PFSK-1 (cell line): ENCODE measurements around the gene SNX4. TPM values are rescaled to one million over a fixed set of nuclear protein-coding genes. Genes with fewer than 3 reads are reported as not detected.

Experiments
- FOXP2 ChIP-seq: optimal IDR thresholded peaks from 2 replicates; pipeline ENCODE3; 2011; ENCODE audit warnings: borderline replicate concordance, control low read depth, inconsistent platforms; ENCODE audit not compliant: insufficient read depth; ENCODE audit errors: extremely low read length, extremely low read depth
- POLR2AphosphoS5 ChIP-seq: IDR thresholded peaks from 2 replicates; pipeline ENCODE4 v1.6.1; 2012; ENCODE audit warnings: low read depth, mild to moderate bottlenecking, control low read depth, low read length, moderate library complexity
- SIN3A ChIP-seq: IDR thresholded peaks from 2 replicates; pipeline ENCODE4 v1.6.1; 2012; ENCODE audit warnings: mild to moderate bottlenecking, low read length, moderate library complexity, borderline replicate concordance; ENCODE audit not compliant: insufficient read depth
- TAF1 ChIP-seq: IDR thresholded peaks from 2 replicates; pipeline ENCODE4 v1.6.1; 2012; ENCODE audit warnings: low read length, control low read depth, borderline replicate concordance; ENCODE audit not compliant: insufficient read depth
- polyA plus RNA-seq: library from polyadenylated mRNA; unstranded; fragments of >200 nt; gene quantifications from one replicate; pipeline ENCODE4 v1.2.1, GENCODE V29; 2012; ENCODE audit warnings: low read depth, missing spikeins; ENCODE audit not compliant: insufficient read length
- TF ChIP-seq, protein P1 (sequence below), 2 experiments: IDR thresholded peaks; 2 replicates each; pipeline versions ENCODE4 v1.6.1 to v1.8.0; 2011 to 2012; ENCODE audit warnings: low read depth in 2 of 2, low read length in 2 of 2, control low read depth in 1 of 2, inconsistent platforms in 1 of 2, mild to moderate bottlenecking in 1 of 2, moderate library complexity in 1 of 2; ENCODE audit not compliant: insufficient read depth in 1 of 2

Gene SNX4
- 16.7 TPM for polyA plus RNA-seq

DNA sequence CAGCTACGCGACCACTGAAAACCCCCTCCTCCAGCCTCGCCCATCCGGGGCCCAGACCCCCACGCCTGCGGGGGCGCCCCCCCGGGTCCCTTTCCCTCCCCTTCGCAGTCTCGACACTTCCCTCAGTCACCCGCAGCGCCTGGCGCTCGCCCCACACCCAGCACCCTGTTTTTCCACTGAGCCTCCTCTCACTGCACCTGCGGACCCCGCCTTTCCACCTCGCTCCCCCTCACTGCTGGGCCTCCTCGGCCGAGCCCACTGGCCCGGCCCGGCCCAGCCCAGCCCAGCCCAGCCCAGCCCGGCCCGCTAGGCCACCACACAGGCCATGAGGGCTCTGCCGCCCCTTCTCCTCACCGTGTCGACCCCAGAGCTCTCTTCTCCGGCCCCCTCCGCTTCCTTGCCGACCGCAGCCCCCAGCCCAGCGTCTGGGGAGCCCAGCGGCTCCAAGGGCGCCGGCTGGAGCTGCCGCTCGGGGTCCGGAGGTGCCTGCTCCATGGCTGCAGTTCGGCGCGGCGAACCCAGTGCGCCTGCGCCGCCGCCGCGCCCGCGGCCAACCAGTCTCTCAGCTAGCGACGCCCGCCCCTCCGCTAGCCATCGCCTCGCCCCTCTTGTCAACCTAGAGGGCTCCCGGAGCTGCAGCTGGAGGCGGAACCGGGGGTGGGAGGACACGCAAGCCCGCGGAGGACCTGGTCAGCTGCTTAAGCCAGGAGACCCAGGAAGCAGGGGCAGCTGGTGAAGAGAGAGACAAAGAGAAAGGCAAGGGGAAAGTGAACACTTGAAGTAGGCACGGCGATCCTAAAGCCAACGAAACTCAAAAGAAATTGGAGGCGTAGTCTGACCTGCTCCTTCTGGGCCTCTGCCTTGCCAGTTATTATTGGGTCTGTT lies at the start of gene SNX4:
Gene SNX4, minus strand, starts transcription at position 525 of the 885 bp plus-strand sequence. Its CDS starts 30 bp downstream, at position 495.
- TF ChIP-seq SIN3A (0 out of 2 replicates have a peak, but pooled peaks have one; percentile 21), POLR2AphosphoS5 (peak; percentile 71), TAF1 (peak; percentile 52; the same call in 1 of the 2 replicates), FOXP2 (no peak)
- TF ChIP-seq, protein P1, sequence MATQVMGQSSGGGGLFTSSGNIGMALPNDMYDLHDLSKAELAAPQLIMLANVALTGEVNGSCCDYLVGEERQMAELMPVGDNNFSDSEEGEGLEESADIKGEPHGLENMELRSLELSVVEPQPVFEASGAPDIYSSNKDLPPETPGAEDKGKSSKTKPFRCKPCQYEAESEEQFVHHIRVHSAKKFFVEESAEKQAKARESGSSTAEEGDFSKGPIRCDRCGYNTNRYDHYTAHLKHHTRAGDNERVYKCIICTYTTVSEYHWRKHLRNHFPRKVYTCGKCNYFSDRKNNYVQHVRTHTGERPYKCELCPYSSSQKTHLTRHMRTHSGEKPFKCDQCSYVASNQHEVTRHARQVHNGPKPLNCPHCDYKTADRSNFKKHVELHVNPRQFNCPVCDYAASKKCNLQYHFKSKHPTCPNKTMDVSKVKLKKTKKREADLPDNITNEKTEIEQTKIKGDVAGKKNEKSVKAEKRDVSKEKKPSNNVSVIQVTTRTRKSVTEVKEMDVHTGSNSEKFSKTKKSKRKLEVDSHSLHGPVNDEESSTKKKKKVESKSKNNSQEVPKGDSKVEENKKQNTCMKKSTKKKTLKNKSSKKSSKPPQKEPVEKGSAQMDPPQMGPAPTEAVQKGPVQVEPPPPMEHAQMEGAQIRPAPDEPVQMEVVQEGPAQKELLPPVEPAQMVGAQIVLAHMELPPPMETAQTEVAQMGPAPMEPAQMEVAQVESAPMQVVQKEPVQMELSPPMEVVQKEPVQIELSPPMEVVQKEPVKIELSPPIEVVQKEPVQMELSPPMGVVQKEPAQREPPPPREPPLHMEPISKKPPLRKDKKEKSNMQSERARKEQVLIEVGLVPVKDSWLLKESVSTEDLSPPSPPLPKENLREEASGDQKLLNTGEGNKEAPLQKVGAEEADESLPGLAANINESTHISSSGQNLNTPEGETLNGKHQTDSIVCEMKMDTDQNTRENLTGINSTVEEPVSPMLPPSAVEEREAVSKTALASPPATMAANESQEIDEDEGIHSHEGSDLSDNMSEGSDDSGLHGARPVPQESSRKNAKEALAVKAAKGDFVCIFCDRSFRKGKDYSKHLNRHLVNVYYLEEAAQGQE (IDR thresholded peaks at IDR 0.05; ENCODE audit: insufficient read depth in 1 of 2, low read depth in 2 of 2, low read length in 2 of 2), result no peak

DNA sequence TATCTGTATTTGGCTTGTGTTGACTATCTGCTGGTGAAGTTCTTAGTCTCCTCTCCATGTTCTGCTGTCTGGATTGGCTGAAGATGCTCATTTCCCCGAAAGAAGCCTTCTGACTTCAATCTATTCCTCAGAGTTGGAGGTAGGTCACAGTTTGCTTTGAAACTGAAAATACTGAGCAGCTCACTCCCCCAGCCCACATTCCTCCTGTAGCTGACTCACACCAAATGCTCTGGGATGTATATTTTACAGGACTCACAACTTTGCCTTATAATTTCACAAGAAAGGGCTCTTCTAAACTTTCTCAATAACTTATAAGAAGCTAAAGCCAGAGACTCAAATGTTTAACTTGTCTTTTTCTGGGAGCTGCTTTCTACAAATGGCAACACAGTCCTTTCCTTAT lies 36.3 kb upstream of the SNX4 start:
- TF ChIP-seq SIN3A, result no peak
- no peak for TF ChIP-seq FOXP2
- no peak for TF ChIP-seq POLR2AphosphoS5
- no peak for TF ChIP-seq TAF1
- TF ChIP-seq, protein P1 (IDR thresholded peaks at IDR 0.05; ENCODE audit: insufficient read depth in 1 of 2, low read depth in 2 of 2, low read length in 2 of 2), result no peak

DNA sequence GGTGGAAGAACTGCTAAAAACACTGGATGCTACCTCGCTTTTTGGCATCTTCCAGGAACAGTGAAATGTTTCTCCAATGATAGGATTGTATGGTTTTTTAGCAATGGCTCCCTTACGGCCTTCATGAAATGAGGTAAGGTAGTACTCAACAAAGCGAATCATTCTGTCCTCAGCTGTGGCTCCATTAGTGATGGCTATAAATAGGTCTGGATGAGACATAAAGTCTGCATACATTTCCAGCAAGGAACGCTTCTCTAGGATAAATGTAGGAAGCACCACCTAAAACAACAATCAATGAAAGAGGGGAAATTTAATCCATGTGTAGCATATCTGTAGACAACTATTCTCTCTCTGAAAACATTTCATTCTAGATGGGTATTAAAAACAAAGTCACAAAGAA lies 32.4 kb upstream of the SNX4 start:
- no peak for TF ChIP-seq SIN3A
- TF ChIP-seq TAF1, result no peak
- TF ChIP-seq, protein P1 (IDR thresholded peaks at IDR 0.05; ENCODE audit: insufficient read depth in 1 of 2, low read depth in 2 of 2, low read length in 2 of 2), result no peak
- no peak for TF ChIP-seq FOXP2
- TF ChIP-seq POLR2AphosphoS5, result no peak

DNA sequence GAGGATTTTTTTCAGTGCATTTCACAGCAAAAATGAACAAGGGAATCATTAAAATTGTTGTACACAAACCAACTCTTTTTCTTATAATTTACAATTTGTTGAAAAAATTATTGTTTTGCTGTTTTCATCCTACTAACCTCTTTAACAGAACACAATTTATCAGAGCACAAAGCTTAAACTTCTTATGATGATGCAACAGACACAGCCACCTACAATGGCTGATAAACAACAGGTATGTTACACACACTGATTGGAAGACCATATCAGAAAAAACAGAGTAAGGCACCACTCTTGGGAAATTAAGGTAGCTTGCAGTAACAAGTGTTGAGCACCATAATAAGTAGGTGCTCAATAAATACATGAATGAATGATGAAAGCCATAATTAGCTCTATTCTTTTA lies 8.9 kb upstream of the SNX4 start:
- TF ChIP-seq TAF1, result no peak
- TF ChIP-seq, protein P1 (IDR thresholded peaks at IDR 0.05; ENCODE audit: insufficient read depth in 1 of 2, low read depth in 2 of 2, low read length in 2 of 2), result no peak
- TF ChIP-seq FOXP2, result no peak
- TF ChIP-seq POLR2AphosphoS5, result no peak
- TF ChIP-seq SIN3A, result no peak
